GM19351 (cell line): ENCODE data around the gene SLC39A11.

Source experiments
- ATAC-seq: cut with Tn5 transposase; IDR thresholded peaks from one replicate; pipeline ENCODE4 v1.9.1; 2021; ENCODE audit warnings: mild to moderate bottlenecking, moderate library complexity; ENCODE audit not compliant: unreplicated experiment

Gene SLC39A11

DNA sequence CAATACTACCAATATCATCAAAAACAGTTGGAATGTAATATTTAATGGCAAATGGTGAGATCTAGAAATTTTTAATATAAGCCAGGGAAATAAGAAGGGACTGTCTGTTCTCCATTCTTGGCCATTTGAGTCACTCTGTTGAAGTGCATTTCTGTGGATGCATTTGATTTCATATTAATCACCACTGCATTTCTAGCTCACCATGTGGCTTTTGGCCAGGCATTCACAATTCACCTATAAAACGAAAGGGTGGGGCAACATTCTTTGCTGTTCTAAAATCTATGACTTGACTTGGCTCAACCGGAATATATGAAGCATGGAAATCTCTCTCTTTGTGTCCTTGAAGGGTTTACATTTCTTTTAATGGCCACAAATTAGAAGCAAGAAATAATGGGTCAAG lies 483.0 kb downstream of the SLC39A11 start:
- no peak for ATAC-seq

GRCh38 chr17:72608436-72608835 lies 484.1 kb downstream of the SLC39A11 start:
- ATAC-seq, result no peak

DNA sequence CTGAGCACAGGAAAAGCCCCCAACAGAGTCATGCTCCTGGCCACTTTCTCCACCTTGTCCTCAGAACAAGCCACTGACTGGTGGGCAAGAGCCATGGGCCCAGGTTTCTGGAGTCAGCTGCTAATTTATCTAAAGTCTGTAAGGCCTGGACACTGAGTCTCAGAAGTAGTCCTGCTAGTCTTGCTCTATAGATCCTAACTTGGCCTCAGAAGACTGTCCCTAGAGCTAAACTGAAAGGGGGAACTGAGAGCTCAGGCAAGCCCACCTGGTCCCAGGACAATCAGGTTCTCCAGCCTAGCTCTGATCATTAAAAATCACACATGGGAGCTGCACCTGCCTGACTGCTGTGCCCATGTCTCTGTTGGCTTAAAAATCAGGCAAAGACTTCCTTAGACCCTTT lies 485.8 kb downstream of the SLC39A11 start:
- ATAC-seq, result no peak

DNA sequence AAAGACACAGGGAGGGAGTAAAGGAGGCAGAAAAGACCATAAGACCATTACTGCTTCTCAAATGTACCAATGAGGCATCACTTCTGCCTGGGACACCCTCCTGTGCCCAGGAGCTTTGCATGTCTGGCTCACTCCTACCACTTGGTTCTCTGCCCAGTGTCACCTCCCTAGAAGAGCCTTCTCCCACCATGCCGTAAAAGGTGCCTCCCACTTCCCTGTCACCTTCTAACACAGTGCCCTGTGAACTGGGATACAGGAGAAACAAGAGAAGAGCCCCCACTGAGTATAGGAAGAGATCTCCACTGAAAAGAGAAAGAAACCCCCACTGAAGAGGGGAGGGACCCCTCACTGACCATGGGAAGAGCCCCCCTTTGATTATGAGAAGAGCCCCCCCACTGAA lies 486.9 kb downstream of the SLC39A11 start:
- no peak for ATAC-seq

GRCh38 chr17:72604518-72604917 lies 488.0 kb downstream of the SLC39A11 start:
- no peak for ATAC-seq

GRCh38 chr17:72603420-72604242 lies 488.9 kb downstream of the SLC39A11 start:
- no peak for ATAC-seq

- ATAC-seq, result no peak
These were observed 489.7 kb downstream of the SLC39A11 start for GRCh38 chr17:72602517-72603419.

GRCh38 chr17:72600934-72601333 lies 491.6 kb downstream of the SLC39A11 start:
- ATAC-seq, result no peak

DNA sequence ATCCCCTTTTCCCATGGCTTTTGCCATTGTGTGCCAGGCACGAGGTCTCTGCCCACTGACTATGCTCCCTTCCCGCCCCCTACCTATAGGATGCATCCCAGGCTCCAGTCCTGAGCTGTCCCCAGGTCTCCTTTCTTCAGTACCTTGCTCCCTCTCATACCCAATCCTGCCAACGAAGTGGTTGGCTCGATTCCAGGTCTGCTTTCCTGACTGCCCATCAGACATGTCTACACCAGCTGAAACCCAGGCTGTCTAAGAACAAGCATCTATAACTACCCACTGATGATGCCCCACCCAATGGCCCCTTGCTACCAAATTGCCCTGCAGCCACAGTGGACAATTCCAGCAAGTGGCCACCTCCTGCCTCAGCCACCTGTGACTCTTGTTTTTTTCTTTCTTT lies 492.6 kb downstream of the SLC39A11 start:
- ATAC-seq, result no peak

GRCh38 chr17:72598695-72599094 lies 493.8 kb downstream of the SLC39A11 start:
- ATAC-seq, result no peak

DNA sequence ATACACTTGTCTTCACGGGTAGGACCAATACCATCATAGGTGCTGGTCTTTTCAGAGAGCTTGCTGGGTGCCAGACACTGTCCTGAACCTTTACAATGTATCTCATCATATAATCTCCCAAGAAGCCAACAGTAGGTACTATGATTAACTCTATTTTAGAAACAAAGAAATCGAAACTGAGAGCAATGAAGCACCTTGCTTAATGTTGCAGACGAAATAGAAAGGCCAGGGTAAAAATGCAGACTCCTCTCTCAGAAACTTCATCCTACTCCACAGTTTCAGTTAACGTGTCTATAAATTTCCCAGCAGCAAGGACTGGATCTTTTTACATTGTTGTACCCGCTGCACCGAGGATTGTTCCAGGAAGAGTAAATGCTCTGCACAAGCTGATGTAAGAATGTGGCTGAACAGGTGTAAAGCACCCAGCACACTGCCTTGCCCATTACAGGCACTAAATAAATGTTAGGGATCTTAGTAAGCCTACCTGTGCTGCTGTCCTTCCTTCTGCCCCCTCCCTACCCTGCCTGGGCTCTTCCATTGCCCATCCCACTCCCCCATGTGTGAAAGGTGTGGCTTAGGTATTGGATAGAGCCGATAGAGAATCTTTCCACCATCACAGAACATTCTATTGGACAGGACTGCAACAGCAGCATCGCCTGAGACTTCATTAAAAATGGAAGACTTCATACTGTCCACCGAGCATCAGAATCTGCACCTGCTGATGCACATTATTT lies 495.0 kb downstream of the SLC39A11 start:
- no peak for ATAC-seq
